Neural cell (in vitro differentiated cells): ENCODE data around the gene DEFB132. TPM values are rescaled to one million over a fixed set of nuclear protein-coding genes. Genes with fewer than 3 reads are reported as not detected.

Experiments
- H2AFZ ChIP-seq: fragments of 200-600, 300-800 bp; sonication (generic), shearing (Covaris generic); 2 replicates; pipeline ENCODE4 v1.6.0; 2014; ENCODE audit warnings: low read depth, mild to moderate bottlenecking, antibody characterized with exemption, low read length, moderate library complexity
- H3F3A ChIP-seq: fragments of 200-600 bp; shearing (Covaris generic); 2 replicates; pipeline ENCODE4 v1.6.1; 2016; ENCODE audit warnings: mild to moderate bottlenecking, moderate library complexity, mixed read lengths, antibody characterized with exemption, low read length; ENCODE audit not compliant: insufficient read depth, poor library complexity, severe bottlenecking
- H3K27ac ChIP-seq: fragments of 200-600, 300-800 bp; sonication (generic), shearing (Covaris generic); 2 replicates; pipeline ENCODE4 v1.5.1; 2014; ENCODE audit warnings: mild to moderate bottlenecking, low read length, moderate library complexity
- H3K27me3 ChIP-seq: fragments of 300-800, 200-600 bp; sonication (generic), shearing (Covaris generic); 2 replicates; pipeline ENCODE4 v1.6.0; 2014; ENCODE audit warnings: mild to moderate bottlenecking, low read depth, low read length, moderate library complexity; ENCODE audit not compliant: insufficient read depth
- H3K36me3 ChIP-seq: fragments of 300-800, 200-600 bp; sonication (generic), shearing (Covaris generic); 2 replicates; pipeline ENCODE4 v1.5.1; 2014; ENCODE audit warnings: mild to moderate bottlenecking, antibody characterized with exemption, low read length, moderate library complexity; ENCODE audit not compliant: insufficient read depth
- H3K4me2 ChIP-seq: fragments of 300-800, 200-600 bp; sonication (generic), shearing (Covaris generic); 2 replicates; pipeline ENCODE4 v1.6.0; 2014; ENCODE audit warnings: mild to moderate bottlenecking, low read length
- H3K4me3 ChIP-seq: fragments of 300-800, 200-600 bp; sonication (generic), shearing (Covaris generic); 2 replicates; pipeline ENCODE4 v1.5.1; 2014; ENCODE audit warnings: mild to moderate bottlenecking, low read length, moderate library complexity
- H3K79me2 ChIP-seq: fragments of 200-600 bp; shearing (Covaris generic); replicated peaks from 2 replicates; pipeline ENCODE4 v1.6.0; 2014; ENCODE audit warnings: mild to moderate bottlenecking, low read length, moderate library complexity; ENCODE audit not compliant: insufficient read depth
- H3K9ac ChIP-seq: fragments of 300-800, 200-600 bp; sonication (generic), shearing (Covaris generic); 2 replicates; pipeline ENCODE4 v1.6.1; 2016; ENCODE audit warnings: mild to moderate bottlenecking, low read length, mixed read lengths
- H3K9me2 ChIP-seq: fragments of 200-600 bp; shearing (Covaris generic); 2 replicates; pipeline ENCODE4 v1.6.1; 2016; ENCODE audit warnings: mild to moderate bottlenecking, low read length, mixed read lengths; ENCODE audit not compliant: insufficient read depth
- H3K9me3 ChIP-seq: fragments of 200-600, 300-800 bp; sonication (generic), shearing (Covaris generic); 2 replicates; pipeline ENCODE4 v1.6.1; 2016; ENCODE audit warnings: mild to moderate bottlenecking, mixed run types, low read length, moderate library complexity, mixed read lengths
- H4K20me1 ChIP-seq: fragments of 200-600 bp; shearing (Covaris generic); 2 replicates; pipeline ENCODE4 v1.6.1; 2016; ENCODE audit warnings: mild to moderate bottlenecking, mixed run types; ENCODE audit not compliant: insufficient read depth
- EP300 ChIP-seq: fragments of 450-650 bp; conservative IDR thresholded peaks from 2 replicates; pipeline ENCODE4 v1.6.1; 2014; ENCODE audit warnings: antibody characterized with exemption, mild to moderate bottlenecking, moderate library complexity; ENCODE audit not compliant: poor library complexity, severe bottlenecking
- EZH2 ChIP-seq: fragments of 200-600, 300-800 bp; shearing (Covaris generic), sonication (generic); IDR thresholded peaks from 2 replicates; pipeline ENCODE4 v1.6.1; 2014; ENCODE audit warnings: antibody characterized with exemption, low read length, borderline replicate concordance, mild to moderate bottlenecking; ENCODE audit not compliant: insufficient read depth, poor library complexity, severe bottlenecking
- MXI1 ChIP-seq: fragments of 450-650 bp; conservative IDR thresholded peaks from 2 replicates; pipeline ENCODE4 v1.6.1; 2014; ENCODE audit warnings: antibody characterized with exemption, mild to moderate bottlenecking; ENCODE audit not compliant: poor library complexity, severe bottlenecking
- POLR2AphosphoS5 ChIP-seq: IDR thresholded peaks from 2 replicates; pipeline ENCODE4 v1.6.1; 2012
- RAD21 ChIP-seq: fragments of 450-650 bp; conservative IDR thresholded peaks from 2 replicates; pipeline ENCODE4 v1.6.1; 2014; ENCODE audit warnings: antibody characterized with exemption, mild to moderate bottlenecking, moderate library complexity
- SMC3 ChIP-seq: fragments of 450-650 bp; conservative IDR thresholded peaks from 2 replicates; pipeline ENCODE4 v1.6.1; 2014; ENCODE audit warnings: antibody characterized with exemption, mild to moderate bottlenecking, moderate library complexity; ENCODE audit not compliant: poor library complexity
- TAF1 ChIP-seq: IDR thresholded peaks from 2 replicates; pipeline ENCODE4 v1.6.1; 2012; ENCODE audit warnings: low read depth
- polyA plus RNA-seq: library from polyadenylated mRNA; depleted of rRNA; stranded (reverse); fragments of >200 nt; gene quantifications from 2 replicates; pipeline ENCODE4 v1.2.3, GENCODE V29; 2014
- TF ChIP-seq, protein P1 (sequence below): fragments of 450-650 bp; IDR thresholded peaks from 2 replicates; pipeline ENCODE4 v1.5.1; 2014; ENCODE audit warnings: antibody characterized with exemption, mild to moderate bottlenecking, moderate library complexity; ENCODE audit not compliant: poor library complexity, severe bottlenecking
- TF ChIP-seq, protein P2 (sequence below): IDR thresholded peaks from 2 replicates; pipeline ENCODE4 v1.6.1; 2012; ENCODE audit warnings: borderline replicate concordance

DEFB132 gene
- polyA plus RNA-seq, 1 donor from 2014 or later = not detected

GRCh38 chr20:278607-279571 is 21.4 kb downstream of the DEFB132 start:
- no peak overlapping the region for H3K4me2 ChIP-seq
- H3K9me2 ChIP-seq = no peaks in the 10 kb centered on the region
- H3K27me3 ChIP-seq = no peaks in the 10 kb centered on the region
- no peaks in the 10 kb centered on the region for H3F3A ChIP-seq
- no peak overlapping the region for H2AFZ ChIP-seq
- H3K9ac ChIP-seq = no peak overlapping the region
- H3K9me3 ChIP-seq = no peaks in the 10 kb centered on the region
- no peaks in the 10 kb centered on the region for H3K36me3 ChIP-seq
- H4K20me1 ChIP-seq = no peaks in the 10 kb centered on the region
- H3K4me3 ChIP-seq = no peak overlapping the region
- TF ChIP-seq EZH2 = no peak
- no peak for TF ChIP-seq MXI1
- no peak for TF ChIP-seq EP300
- TF ChIP-seq, protein P1, sequence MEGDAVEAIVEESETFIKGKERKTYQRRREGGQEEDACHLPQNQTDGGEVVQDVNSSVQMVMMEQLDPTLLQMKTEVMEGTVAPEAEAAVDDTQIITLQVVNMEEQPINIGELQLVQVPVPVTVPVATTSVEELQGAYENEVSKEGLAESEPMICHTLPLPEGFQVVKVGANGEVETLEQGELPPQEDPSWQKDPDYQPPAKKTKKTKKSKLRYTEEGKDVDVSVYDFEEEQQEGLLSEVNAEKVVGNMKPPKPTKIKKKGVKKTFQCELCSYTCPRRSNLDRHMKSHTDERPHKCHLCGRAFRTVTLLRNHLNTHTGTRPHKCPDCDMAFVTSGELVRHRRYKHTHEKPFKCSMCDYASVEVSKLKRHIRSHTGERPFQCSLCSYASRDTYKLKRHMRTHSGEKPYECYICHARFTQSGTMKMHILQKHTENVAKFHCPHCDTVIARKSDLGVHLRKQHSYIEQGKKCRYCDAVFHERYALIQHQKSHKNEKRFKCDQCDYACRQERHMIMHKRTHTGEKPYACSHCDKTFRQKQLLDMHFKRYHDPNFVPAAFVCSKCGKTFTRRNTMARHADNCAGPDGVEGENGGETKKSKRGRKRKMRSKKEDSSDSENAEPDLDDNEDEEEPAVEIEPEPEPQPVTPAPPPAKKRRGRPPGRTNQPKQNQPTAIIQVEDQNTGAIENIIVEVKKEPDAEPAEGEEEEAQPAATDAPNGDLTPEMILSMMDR = no peak
- TF ChIP-seq RAD21 = no peak
- TF ChIP-seq, protein P2, sequence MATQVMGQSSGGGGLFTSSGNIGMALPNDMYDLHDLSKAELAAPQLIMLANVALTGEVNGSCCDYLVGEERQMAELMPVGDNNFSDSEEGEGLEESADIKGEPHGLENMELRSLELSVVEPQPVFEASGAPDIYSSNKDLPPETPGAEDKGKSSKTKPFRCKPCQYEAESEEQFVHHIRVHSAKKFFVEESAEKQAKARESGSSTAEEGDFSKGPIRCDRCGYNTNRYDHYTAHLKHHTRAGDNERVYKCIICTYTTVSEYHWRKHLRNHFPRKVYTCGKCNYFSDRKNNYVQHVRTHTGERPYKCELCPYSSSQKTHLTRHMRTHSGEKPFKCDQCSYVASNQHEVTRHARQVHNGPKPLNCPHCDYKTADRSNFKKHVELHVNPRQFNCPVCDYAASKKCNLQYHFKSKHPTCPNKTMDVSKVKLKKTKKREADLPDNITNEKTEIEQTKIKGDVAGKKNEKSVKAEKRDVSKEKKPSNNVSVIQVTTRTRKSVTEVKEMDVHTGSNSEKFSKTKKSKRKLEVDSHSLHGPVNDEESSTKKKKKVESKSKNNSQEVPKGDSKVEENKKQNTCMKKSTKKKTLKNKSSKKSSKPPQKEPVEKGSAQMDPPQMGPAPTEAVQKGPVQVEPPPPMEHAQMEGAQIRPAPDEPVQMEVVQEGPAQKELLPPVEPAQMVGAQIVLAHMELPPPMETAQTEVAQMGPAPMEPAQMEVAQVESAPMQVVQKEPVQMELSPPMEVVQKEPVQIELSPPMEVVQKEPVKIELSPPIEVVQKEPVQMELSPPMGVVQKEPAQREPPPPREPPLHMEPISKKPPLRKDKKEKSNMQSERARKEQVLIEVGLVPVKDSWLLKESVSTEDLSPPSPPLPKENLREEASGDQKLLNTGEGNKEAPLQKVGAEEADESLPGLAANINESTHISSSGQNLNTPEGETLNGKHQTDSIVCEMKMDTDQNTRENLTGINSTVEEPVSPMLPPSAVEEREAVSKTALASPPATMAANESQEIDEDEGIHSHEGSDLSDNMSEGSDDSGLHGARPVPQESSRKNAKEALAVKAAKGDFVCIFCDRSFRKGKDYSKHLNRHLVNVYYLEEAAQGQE = no peak
- no peak for TF ChIP-seq POLR2AphosphoS5
- TF ChIP-seq TAF1 = no peak
- TF ChIP-seq SMC3 = no peak
- no peak overlapping the region for H3K27ac ChIP-seq
- no peaks in the 10 kb centered on the region for H3K79me2 ChIP-seq

- TF ChIP-seq, protein P2 = no peak
- TF ChIP-seq RAD21 = no peak
- H3K9me3 ChIP-seq = no peaks in the 10 kb centered on the region
- no peaks in the 10 kb centered on the region for H3F3A ChIP-seq
These were observed 26.6 kb downstream of the DEFB132 start for GRCh38 chr20:284172-284571.

More at GRCh38 chr20:284172-284571, 26.6 kb downstream of the DEFB132 start:
- no peaks in the 10 kb centered on the region for H3K36me3 ChIP-seq
- no peak overlapping the region for H3K9ac ChIP-seq
- no peak overlapping the region for H3K4me3 ChIP-seq
- no peaks in the 10 kb centered on the region for H4K20me1 ChIP-seq
- no peak overlapping the region for H3K4me2 ChIP-seq
- H3K27ac ChIP-seq = no peak overlapping the region
- no peaks in the 10 kb centered on the region for H3K9me2 ChIP-seq
- H2AFZ ChIP-seq = no peak overlapping the region
- H3K79me2 ChIP-seq = peaks cover 11% of the 10 kb centered on the region
- no peaks in the 10 kb centered on the region for H3K27me3 ChIP-seq
